A673 (cell line): ENCODE data around the gene BEND3. TPM values are rescaled to one million over a fixed set of nuclear protein-coding genes. Genes with fewer than 3 reads are reported as not detected.

Experiments
- BruUV-seq: library from RNA; stranded (reverse); fragments of 400-500 nt; replicated peaks from 2 replicates; lab custom pipeline; 2021; lab: Mats Ljungman, UMichigan
- CTCF ChIA-PET: fragments of 300-600 bp; sonication (Branson Sonifier 250); formaldehyde crosslinking; loops from one replicate; lab custom pipeline; 2022; ENCODE audit warnings: antibody characterized with exemption; lab: Charles Lee
- POLR2A ChIA-PET: fragments of 300-600 bp; sonication (Branson Sonifier 250); formaldehyde crosslinking; loops from one replicate; lab custom pipeline; 2022; ENCODE audit warnings: antibody characterized with exemption; ENCODE audit not compliant: low non-redundant PET; lab: Charles Lee
- DNase-seq: peaks from one replicate; pipeline ENCODE4 v3.0.0-alpha.2; 2015; ENCODE audit warnings: low spot score
- H3K27ac ChIP-seq: fragments of 200-600 bp; sonication (generic); 2 replicates; pipeline ENCODE4 v1.5.1; 2016; ENCODE audit warnings: mixed run types, low read depth, mild to moderate bottlenecking, mixed read lengths, antibody characterized with exemption, low read length; ENCODE audit not compliant: poor library complexity, severe bottlenecking
- H3K27me3 ChIP-seq: fragments of 200-600 bp; sonication (generic); replicated peaks from 2 replicates; pipeline ENCODE4 v1.6.1; 2017; ENCODE audit warnings: mixed run types, low read depth, mild to moderate bottlenecking, mixed read lengths, antibody characterized with exemption, low read length; ENCODE audit not compliant: insufficient read depth, poor library complexity
- H3K36me3 ChIP-seq: fragments of 200-600 bp; sonication (generic); 2 replicates; pipeline ENCODE4 v1.6.1; 2016; ENCODE audit warnings: mixed run types, mild to moderate bottlenecking, mixed read lengths, antibody characterized with exemption, low read length; ENCODE audit not compliant: insufficient read depth, poor library complexity, severe bottlenecking
- H3K4me1 ChIP-seq: fragments of 200-600 bp; sonication (generic); 2 replicates; pipeline ENCODE4 v1.6.1; 2017; ENCODE audit warnings: mixed run types, mild to moderate bottlenecking, mixed read lengths, antibody characterized with exemption, low read length; ENCODE audit not compliant: insufficient read depth, poor library complexity, severe bottlenecking
- H3K4me3 ChIP-seq: fragments of 200-600 bp; sonication (generic); 2 replicates; pipeline ENCODE4 v1.5.1; 2016; ENCODE audit warnings: low read depth, mixed run types, mild to moderate bottlenecking, mixed read lengths, low read length; ENCODE audit not compliant: poor library complexity, severe bottlenecking
- H3K9me3 ChIP-seq: fragments of 200-600 bp; sonication (generic); 2 replicates; pipeline ENCODE4 v1.6.1; 2016; ENCODE audit warnings: mixed run types, low read depth, mild to moderate bottlenecking, mixed read lengths, antibody characterized with exemption, low read length; ENCODE audit not compliant: poor library complexity, severe bottlenecking
- EZH2 ChIP-seq: fragments of 200-600 bp; sonication (generic); IDR thresholded peaks from 2 replicates; pipeline ENCODE4 v1.6.1; 2017; ENCODE audit warnings: borderline replicate concordance, low read depth, mild to moderate bottlenecking, mixed read lengths, antibody characterized with exemption, low read length; ENCODE audit not compliant: poor library complexity, severe bottlenecking
- intact Hi-C: fragments of 100-400 bp; cut with micrococcal nuclease; formaldehyde crosslinking; loops from one replicate; pipeline ENCODE4 v1.10.0; 2022; ENCODE audit not compliant: unreplicated experiment
- total RNA-seq: library from RNA; stranded (reverse); gene quantifications from 2 replicates; pipeline ENCODE4 v1.2.3, GENCODE V29; 2021
- TF ChIP-seq, protein P1 (sequence below): fragments of 300-800, 200-600 bp; sonication (generic); conservative IDR thresholded peaks from 2 replicates; pipeline ENCODE4 v1.5.1; 2017; ENCODE audit warnings: low read depth, mild to moderate bottlenecking, antibody characterized with exemption, low read length, moderate library complexity, mixed read lengths

The BEND3 gene
- total RNA-seq, 1 experiment from 2014 or later, result 10.9 TPM

DNA sequence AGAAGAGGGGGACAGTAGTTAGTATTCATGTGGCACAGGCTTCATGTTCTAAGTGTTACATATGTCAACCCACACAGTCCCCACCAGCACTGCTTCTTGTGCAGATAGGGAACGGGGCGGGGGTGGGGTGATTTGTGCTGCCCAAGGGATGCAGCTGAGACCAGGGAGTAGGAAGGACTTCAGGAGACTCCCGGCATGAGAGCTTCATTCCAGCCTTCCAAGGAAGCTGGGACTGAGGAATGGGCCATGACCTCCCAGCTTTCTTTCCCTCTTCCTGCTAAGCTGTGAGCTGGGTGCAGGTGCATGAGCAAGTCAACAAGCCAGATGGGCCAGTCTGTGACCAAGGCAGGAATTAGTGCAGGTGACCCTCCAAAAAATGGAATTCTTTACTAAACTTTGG lies 9.2 kb downstream of the BEND3 start:
- no peaks in the 10 kb centered on the region for H3K36me3 ChIP-seq
- no TSS peak for BruUV-seq
- H3K4me3 ChIP-seq, result no peak overlapping the region
- intact Hi-C loops, result no loop called here
- H3K27me3 ChIP-seq, result no peaks in the 10 kb centered on the region
- no peak for DNase-seq
- no peaks in the 10 kb centered on the region for H3K9me3 ChIP-seq
- ChIA-PET CTCF (no interaction called here), POLR2A (no interaction called here)
- no peak overlapping the region for H3K27ac ChIP-seq
- H3K4me1 ChIP-seq, result no peaks in the 10 kb centered on the region
- no peak for TF ChIP-seq EZH2
- TF ChIP-seq, protein P1, sequence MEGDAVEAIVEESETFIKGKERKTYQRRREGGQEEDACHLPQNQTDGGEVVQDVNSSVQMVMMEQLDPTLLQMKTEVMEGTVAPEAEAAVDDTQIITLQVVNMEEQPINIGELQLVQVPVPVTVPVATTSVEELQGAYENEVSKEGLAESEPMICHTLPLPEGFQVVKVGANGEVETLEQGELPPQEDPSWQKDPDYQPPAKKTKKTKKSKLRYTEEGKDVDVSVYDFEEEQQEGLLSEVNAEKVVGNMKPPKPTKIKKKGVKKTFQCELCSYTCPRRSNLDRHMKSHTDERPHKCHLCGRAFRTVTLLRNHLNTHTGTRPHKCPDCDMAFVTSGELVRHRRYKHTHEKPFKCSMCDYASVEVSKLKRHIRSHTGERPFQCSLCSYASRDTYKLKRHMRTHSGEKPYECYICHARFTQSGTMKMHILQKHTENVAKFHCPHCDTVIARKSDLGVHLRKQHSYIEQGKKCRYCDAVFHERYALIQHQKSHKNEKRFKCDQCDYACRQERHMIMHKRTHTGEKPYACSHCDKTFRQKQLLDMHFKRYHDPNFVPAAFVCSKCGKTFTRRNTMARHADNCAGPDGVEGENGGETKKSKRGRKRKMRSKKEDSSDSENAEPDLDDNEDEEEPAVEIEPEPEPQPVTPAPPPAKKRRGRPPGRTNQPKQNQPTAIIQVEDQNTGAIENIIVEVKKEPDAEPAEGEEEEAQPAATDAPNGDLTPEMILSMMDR, result no peak

DNA sequence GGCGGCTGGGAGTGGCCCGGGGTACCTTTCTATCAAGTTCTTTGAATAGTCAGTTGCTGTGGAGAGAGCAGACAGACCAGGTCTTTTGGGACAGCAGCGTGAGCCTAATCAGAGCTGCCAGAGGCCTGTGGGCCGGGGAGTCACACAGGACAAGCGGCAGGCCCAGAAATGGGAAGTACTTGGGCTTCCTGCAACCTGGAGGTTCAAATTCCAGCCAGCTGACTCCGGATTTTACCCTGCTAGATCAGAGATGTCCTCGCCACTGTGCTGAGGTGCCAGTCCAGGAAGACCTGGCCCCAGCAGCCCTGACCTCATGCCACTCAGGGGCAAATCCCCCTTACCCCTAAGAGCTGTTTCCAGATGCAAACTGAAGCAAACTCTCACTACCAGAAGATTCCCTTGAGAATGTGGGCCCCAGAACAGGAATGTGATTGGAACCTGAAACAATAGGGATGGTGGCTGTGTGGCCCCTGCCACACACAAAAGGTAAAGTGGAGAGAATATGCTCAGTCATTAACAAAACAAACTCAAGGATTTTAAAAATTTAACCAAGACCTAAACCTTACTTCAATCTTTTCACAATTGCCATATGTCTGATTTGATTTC lies 9.7 kb downstream of the BEND3 start:
- Histone ChIP-seq H3K4me3 (no peak overlapping the region), H3K4me1 (no peaks in the 10 kb centered on the region), H3K27me3 (no peaks in the 10 kb centered on the region), H3K27ac (no peak overlapping the region), H3K9me3 (no peaks in the 10 kb centered on the region), H3K36me3 (no peaks in the 10 kb centered on the region)
- DNase-seq, result no peak
- no TSS peak for BruUV-seq
- POLR2A ChIA-PET, result no interaction called here
- no peak for TF ChIP-seq EZH2
- TF ChIP-seq, protein P1, result no peak
- CTCF ChIA-PET, result no interaction called here
- intact Hi-C loops, result no loop called here

DNA sequence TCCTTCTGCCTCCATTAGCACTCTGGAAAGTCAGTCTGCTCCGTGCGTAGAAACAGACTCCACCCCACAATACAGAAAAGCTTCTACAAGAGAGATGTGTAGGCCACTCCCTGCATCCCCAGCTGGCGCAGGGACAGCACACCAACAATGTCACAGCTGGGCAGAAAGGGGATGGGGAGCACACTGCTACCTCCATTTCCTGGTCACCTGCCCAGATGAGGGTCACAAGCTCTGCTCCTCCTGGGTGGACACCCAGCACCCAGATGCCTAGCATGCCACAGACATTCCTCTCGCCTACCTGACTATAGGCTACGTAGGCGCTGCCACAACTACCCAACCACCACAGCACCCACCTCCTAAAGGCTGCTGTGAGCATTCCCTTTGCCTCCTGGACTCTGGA lies 12.2 kb downstream of the BEND3 start:
- Histone ChIP-seq H3K36me3 (no peaks in the 10 kb centered on the region), H3K4me1 (no peaks in the 10 kb centered on the region), H3K27me3 (no peaks in the 10 kb centered on the region), H3K4me3 (no peak overlapping the region), H3K27ac (no peak overlapping the region), H3K9me3 (no peaks in the 10 kb centered on the region)
- intact Hi-C loops, result no loop called here
- TF ChIP-seq EZH2, result no peak
- TF ChIP-seq, protein P1, result no peak
- POLR2A ChIA-PET, result no interaction called here
- no TSS peak for BruUV-seq
- CTCF ChIA-PET, result no interaction called here
- DNase-seq, result no peak
